Measurements from ENCODE around the gene GALNT9. TPM values are rescaled to one million over a fixed set of nuclear protein-coding genes. Genes with fewer than 3 reads are reported as not detected.
"Not testable (repeated sequence)": the region's sequence is repeated elsewhere in the genome, so short reads cannot be mapped to it uniquely, and the experiment has no call there.

GALNT9 gene
- total RNA-seq, 2 experiments from 2014 or later, result not detected

DNA sequence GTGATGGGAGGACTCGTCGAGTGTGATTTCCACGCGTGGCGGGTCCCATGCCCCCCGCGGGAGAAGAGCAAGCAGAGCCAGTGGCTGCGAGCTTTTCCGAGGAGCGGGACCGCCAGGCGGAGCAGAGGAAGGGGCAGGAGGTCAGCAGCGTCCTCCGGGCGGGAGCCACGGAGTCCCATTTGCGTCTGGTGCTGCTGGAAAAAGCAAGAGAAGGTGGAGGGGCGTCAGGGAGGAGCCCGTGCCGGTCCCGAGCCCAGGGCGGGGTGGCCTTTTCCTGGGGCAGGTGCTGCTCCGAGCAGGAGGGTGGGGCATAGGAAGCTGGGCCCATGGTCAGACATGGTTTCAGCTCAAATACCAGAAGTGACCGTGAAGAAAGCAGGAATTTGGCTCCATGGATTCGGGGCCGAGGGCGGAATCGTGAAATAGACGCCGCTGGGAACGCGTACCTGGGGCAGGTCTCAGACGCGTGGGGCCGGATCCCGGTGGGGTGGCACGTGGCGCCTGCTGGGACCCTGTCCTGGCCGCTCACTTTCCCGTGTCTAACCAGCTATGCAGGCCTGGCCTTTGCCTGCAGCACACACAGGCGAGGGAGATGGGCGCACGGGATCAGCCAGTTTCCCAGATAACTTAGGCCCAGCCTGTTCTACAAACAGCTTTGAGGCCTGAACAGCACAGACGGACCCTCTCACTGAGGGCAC is 60.0 kb downstream of the GALNT9 start:
- DNase-seq, result no peak
- H3K4me3 Mint-ChIP-seq, result no peak overlapping the region
- H3K36me3 Mint-ChIP-seq (ENCODE audit: low read depth), result no peaks in the 10 kb centered on the region
- H3K9me3 Mint-ChIP-seq, result no peaks in the 10 kb centered on the region
- CTCF ChIA-PET, result no interaction called here
- no peak overlapping the region for H3K27ac Mint-ChIP-seq
- H3K27me3 Mint-ChIP-seq, result no peaks in the 10 kb centered on the region
- POLR2A ChIA-PET, result no interaction called here
- no peaks in the 10 kb centered on the region for H3K4me1 Mint-ChIP-seq

DNA sequence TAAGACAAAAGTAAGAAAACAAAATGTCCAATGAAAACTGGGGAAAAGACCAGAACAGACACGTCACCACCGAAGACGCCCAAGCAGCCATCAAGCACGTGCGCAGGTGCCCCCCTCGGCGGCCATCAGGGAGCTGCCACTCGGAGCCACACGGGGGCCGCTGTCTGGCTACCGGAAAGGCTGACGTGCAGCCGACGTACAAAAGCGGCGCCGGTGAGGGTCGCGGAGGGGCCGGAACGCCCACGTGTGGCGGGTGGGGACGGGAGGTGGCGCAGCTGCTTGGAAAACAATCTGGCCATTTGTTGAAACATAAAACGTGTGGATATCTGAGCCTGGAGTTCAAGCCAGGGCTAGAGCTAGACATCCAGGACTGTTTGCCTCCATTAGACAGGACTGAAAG is 60.7 kb downstream of the GALNT9 start:
- H3K36me3 Mint-ChIP-seq (ENCODE audit: low read depth), result no peaks in the 10 kb centered on the region
- POLR2A ChIA-PET, result no interaction called here
- H3K27ac Mint-ChIP-seq, result no peak overlapping the region
- H3K4me3 Mint-ChIP-seq, result no peak overlapping the region
- H3K9me3 Mint-ChIP-seq, result no peaks in the 10 kb centered on the region
- no peaks in the 10 kb centered on the region for H3K27me3 Mint-ChIP-seq
- no peaks in the 10 kb centered on the region for H3K4me1 Mint-ChIP-seq
- DNase-seq, result no peak
- CTCF ChIA-PET, result no interaction called here

DNA sequence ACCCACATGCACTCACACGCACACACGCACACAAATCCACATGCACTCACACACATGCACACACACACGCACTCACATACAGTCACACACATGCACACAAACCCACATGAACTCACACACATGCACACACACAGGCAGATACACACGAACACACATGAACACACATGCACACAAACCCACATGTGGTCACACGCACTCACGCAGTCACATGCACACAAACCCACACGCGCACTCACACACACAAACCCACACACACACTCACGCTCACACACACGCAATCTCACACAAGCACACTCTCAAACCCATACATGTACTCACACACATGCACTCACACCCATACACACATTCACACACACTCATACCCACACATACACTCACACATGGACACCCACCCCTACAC is 61.5 kb downstream of the GALNT9 start:
- H3K27me3 Mint-ChIP-seq, result no peaks in the 10 kb centered on the region
- CTCF ChIA-PET, result no interaction called here
- POLR2A ChIA-PET, result no interaction called here
- no peak overlapping the region for H3K4me3 Mint-ChIP-seq
- H3K36me3 Mint-ChIP-seq (ENCODE audit: low read depth), result no peaks in the 10 kb centered on the region
- no peaks in the 10 kb centered on the region for H3K9me3 Mint-ChIP-seq
- no peaks in the 10 kb centered on the region for H3K4me1 Mint-ChIP-seq
- H3K27ac Mint-ChIP-seq, result no peak overlapping the region
- DNase-seq, result no peak

DNA sequence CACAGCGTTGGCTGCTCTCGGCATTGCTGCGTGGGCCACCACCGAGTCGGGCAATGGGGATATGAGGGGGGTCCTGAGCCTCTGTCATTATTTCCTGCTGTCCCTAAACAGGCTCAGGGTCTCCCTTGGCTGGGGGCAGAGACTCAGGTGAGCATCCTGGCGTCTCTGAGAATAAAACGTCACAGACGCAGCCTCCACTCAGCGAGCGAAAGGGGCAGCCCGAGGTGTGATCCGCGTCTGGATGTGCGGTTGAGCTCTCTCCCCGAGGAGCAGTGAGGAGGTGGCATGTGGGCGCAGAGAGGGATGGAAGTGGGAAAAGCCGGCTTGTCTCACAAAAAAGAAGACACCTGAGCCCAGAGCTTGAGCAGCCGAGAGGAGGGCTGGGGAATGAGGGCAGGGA is 62.6 kb downstream of the GALNT9 start:
- Mint-ChIP-seq H3K4me3 (no peak overlapping the region), H3K27ac (no peak overlapping the region), H3K9me3 (no peaks in the 10 kb centered on the region), H3K36me3 (ENCODE audit: low read depth) (no peaks in the 10 kb centered on the region), H3K27me3 (no peaks in the 10 kb centered on the region), H3K4me1 (no peaks in the 10 kb centered on the region)
- no peak for DNase-seq
- POLR2A ChIA-PET, result no interaction called here
- CTCF ChIA-PET, result no interaction called here

DNA sequence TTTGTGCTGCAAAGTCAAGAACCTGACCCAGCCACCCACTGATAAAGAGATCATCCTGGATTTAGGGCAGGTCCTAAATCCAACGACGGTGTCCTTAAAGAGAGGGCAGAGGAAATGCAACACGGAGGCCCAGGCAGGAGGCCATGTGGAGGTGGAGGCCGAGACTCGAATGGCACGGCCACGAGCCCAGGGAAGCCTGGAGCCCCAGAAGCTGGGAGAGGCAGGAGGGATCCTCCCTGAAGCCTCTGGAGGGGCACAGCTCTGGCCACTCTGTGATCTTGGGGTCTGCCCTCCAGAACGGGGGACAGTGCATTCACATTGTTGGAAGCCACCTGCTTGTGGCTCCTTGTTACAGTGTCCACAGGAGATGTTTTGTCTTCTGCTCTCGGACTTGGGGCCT is 63.0 kb downstream of the GALNT9 start:
- POLR2A ChIA-PET, result no interaction called here
- H3K4me1 Mint-ChIP-seq, result no peaks in the 10 kb centered on the region
- DNase-seq, result no peak
- no peaks in the 10 kb centered on the region for H3K27me3 Mint-ChIP-seq
- H3K4me3 Mint-ChIP-seq, result no peak overlapping the region
- CTCF ChIA-PET, result no interaction called here
- H3K36me3 Mint-ChIP-seq (ENCODE audit: low read depth), result no peaks in the 10 kb centered on the region
- no peak overlapping the region for H3K27ac Mint-ChIP-seq
- H3K9me3 Mint-ChIP-seq, result no peaks in the 10 kb centered on the region

DNA sequence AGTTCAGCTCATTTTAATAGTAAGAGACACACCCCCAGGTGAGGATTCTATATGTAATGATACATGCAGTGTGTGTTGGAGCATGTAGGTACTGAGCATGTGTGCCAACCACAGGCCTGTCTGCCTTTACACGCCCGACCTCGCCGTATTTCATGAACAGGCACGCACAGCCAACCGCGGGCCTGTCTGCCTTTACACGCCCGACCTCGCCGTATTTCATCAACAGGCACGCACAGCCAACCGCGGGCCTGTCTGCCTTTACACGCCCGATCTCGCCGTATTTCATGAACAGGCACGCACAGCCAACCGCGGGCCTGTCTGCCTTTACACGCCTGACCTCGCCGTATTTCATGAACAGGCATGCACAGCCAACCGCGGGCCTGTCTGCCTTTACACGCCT is 63.6 kb downstream of the GALNT9 start:
- H3K4me3 Mint-ChIP-seq; H3K4me1 Mint-ChIP-seq; CTCF ChIA-PET; H3K27ac Mint-ChIP-seq; H3K27me3 Mint-ChIP-seq; H3K9me3 Mint-ChIP-seq; DNase-seq; POLR2A ChIA-PET; H3K36me3 Mint-ChIP-seq (ENCODE audit: low read depth): not testable (repeated sequence)

DNA sequence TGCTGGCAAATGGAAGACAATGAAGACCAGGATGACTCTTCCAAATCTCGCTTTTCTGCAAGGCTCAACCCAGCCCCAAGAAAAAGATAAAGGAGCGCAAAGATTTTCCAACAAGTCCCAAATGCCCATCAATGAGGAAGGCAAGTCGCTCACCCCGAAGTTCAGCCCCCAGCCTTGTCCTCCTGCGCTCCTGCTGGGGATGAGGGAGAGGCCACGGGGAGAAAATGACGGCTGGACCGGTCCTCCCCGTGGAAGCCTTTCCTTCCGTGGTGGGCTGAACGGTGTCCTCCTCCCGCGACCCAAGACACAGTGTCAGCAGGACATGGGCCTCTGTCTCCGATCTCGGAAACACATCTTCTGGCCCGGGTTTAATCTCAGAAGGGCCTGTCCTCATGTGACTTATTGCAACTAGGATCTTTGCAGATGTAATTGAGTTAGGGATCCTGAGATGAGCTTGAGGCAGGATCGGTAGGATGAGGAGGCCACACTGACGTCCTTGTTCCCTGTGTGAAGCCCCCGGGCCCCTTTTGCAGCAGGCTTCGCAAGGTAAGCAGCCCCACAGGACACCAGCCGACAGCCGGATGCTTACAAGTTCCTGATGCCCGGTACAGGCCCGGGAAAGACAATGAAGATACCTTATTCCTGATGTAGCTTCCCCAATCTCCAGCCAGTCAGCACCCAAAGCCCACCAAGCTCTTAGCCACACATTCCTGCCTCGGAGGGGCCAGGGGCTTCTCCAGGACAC is 64.2 kb downstream of the GALNT9 start:
- H3K36me3 Mint-ChIP-seq (ENCODE audit: low read depth), result no peaks in the 10 kb centered on the region
- no peaks in the 10 kb centered on the region for H3K9me3 Mint-ChIP-seq
- ChIA-PET CTCF (no interaction called here), POLR2A (no interaction called here)
- no peaks in the 10 kb centered on the region for H3K27me3 Mint-ChIP-seq
- no peak overlapping the region for H3K27ac Mint-ChIP-seq
- no peak for DNase-seq
- no peak overlapping the region for H3K4me3 Mint-ChIP-seq
- no peaks in the 10 kb centered on the region for H3K4me1 Mint-ChIP-seq

DNA sequence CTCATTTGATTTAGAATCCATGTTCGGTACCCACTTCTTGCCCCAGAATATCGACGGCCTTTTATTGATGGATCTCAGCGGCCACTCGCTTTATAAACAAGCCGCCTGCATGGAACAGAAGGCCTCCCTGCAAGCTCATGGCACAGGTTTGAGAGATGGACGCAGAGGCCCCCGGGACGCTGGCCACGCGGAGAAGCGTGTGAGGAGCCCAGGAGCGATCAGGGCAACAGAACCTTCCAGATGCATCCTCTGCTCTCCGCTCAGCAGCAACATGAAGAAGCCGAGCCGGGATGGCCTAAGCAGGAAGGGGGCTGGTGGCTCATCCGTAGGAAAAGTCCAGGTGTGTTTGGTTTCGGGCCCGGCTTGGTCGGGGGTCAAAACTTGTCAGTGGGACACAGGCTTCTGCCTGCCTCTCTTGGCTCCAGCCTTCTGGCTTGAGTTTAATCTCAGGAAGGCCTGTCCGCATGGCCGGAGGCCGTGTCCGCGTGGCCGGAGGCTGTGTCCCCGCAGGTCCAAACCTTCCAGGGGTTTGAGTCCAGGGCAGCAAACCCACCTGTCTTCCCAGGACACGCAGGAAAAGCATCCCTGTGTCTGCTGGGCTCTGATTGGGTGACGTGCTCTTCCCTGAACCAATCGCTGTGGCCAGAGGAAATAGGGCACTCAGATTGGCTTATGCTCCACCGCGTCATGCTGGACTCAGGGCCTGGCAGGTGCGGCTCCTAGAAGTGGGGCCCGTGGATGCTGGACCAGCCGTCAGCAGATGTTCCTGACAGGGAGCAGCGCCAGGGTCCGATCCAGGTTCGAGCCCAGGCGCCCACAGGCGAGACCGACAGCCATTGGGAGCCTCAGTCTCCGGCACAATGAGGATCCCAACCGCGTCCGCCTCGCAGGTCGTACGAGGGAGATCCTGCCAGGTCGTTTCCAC is 65.0 kb downstream of the GALNT9 start:
- H3K9me3 Mint-ChIP-seq, result no peaks in the 10 kb centered on the region
- no peaks in the 10 kb centered on the region for H3K27me3 Mint-ChIP-seq
- no peaks in the 10 kb centered on the region for H3K36me3 Mint-ChIP-seq (ENCODE audit: low read depth)
- no peaks in the 10 kb centered on the region for H3K4me1 Mint-ChIP-seq
- H3K4me3 Mint-ChIP-seq, result no peak overlapping the region
- ChIA-PET POLR2A (no interaction called here), CTCF (no interaction called here)
- no peak for DNase-seq
- no peak overlapping the region for H3K27ac Mint-ChIP-seq

DNA sequence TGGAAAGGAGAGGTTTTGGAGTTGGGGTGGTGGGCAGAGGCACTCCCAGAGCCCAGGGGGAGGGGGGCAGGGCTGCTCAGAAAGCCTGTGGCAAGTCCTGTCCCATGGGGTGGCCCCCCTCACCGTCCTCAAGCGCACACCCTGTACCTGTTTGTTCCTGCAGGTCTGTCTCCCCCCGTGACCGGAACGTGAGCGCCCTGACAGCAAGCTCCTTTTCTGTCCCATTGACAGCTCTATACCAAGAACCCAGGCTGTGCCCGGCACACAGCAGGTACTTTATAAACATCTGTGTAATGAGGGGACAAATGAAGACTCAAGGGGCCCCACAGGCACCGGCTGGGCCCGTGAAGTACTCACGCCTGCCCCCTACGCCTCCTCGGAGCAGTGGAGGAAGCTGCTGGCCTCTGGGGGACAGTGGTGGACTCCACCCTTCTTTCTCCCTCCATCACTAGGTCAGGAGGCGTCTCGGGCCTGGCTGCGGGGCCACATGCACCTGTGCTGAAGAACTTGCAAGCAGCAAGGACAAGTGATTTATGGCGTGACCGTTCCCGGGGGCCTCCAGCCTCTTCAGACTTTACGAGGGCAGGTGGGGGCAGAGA is 65.8 kb downstream of the GALNT9 start:
- H3K27me3 Mint-ChIP-seq, result no peaks in the 10 kb centered on the region
- H3K9me3 Mint-ChIP-seq, result no peaks in the 10 kb centered on the region
- H3K36me3 Mint-ChIP-seq (ENCODE audit: low read depth), result no peaks in the 10 kb centered on the region
- H3K27ac Mint-ChIP-seq, result no peak overlapping the region
- no peaks in the 10 kb centered on the region for H3K4me1 Mint-ChIP-seq
- no peak for DNase-seq
- CTCF ChIA-PET, result no interaction called here
- H3K4me3 Mint-ChIP-seq, result no peak overlapping the region
- POLR2A ChIA-PET, result no interaction called here

DNA sequence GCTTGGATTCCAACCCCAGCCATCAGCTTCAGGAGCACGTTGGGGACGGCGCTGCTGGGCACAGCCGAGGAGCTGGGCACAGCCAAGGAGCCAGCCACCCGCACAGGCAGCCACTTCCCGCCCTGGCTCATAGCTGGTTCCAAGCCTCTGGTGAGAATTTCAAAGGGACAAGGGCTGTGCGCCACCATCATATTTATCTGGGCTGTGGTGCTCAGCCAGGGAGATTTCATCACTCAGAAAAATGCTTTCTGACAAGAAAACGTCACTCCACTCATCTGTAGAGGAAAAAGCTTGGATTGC is 66.4 kb downstream of the GALNT9 start:
- POLR2A ChIA-PET, result no interaction called here
- Mint-ChIP-seq H3K36me3 (ENCODE audit: low read depth) (no peaks in the 10 kb centered on the region), H3K4me3 (no peak overlapping the region), H3K27ac (no peak overlapping the region), H3K4me1 (no peaks in the 10 kb centered on the region), H3K9me3 (no peaks in the 10 kb centered on the region), H3K27me3 (no peaks in the 10 kb centered on the region)
- no peak for DNase-seq
- CTCF ChIA-PET, result no interaction called here

DNA sequence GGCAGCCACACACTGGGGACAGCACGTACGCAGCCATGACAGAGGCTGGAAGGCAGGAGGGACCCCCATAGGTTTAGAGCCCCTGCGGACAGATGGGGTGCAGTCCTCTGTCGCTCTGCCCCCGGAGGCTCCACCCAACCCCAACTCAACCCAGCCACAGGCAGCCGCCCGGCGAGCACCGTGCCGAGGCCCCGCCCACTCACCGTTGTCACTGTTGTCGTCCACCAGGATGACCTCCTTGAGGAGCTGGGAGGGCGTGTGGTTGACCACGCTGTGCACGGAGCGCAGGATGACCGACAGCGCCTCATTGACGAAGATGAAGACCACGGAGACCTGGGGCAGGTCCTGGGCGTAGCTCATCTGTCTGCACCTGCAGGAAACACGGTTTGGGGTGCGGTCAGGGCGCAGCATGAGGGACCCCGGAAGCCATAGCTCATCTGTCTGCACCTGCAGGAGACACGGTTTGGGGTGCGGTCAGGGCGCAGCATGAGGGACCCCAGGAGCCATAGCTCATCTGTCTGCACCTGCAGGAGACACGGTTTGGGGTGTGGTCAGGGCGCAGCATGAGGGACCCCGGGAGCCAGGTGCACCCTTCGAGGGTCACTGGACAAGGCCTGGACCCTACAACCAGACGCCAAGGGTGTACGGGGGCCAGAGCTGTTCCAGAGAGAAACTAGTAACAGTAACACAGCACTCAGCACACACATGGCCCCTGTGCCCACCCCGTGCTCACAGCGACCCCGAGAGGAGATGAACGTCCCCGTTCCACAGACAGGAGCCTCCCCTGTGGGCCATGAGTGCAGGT is 66.9 kb downstream of the GALNT9 start:
- CTCF ChIA-PET, result no interaction called here
- Mint-ChIP-seq H3K27ac (no peak overlapping the region), H3K4me1 (no peaks in the 10 kb centered on the region), H3K9me3 (no peaks in the 10 kb centered on the region), H3K4me3 (no peak overlapping the region), H3K36me3 (ENCODE audit: low read depth) (no peaks in the 10 kb centered on the region), H3K27me3 (no peaks in the 10 kb centered on the region)
- POLR2A ChIA-PET, result no interaction called here
- no peak for DNase-seq

DNA sequence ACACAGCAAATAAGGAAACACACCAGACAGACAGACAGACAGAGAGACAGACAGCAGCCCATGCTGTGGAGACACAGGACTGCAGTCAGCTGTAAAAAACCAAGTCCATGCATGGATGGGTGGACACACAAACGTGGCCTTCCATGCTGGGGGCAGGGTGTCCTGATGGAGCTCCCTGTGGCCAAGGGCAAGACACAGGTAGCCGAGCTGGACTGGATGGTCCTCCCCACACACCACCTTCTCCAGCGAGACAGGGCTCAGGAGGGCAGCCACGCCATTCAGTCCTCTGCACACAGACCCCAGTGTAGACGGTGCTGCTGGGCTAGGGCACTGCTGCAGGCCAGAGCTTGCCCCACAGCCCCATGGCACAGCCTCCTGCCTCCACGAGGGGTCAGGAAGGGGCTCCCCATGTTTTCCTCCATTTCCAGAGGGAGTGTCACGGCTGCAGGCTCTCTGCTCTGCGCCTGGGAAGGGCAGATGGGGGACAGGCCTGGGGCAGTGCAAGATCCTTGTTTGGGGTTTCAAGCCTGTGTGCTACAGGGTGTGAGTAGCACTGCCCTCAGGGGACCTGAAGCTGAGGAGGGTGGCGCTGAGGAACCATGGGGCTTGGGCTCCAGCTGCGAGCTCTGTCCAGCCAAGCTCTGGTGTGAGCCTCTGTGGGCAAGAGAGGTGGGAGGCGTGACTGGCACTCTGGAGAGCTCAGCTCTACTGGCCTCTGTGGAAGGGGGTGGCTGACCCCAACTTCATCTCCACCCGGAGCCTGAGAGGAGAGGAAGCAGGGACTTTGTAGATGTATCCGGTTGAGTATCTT is 67.9 kb downstream of the GALNT9 start:
- ChIA-PET POLR2A (no interaction called here), CTCF (no interaction called here)
- Mint-ChIP-seq H3K27me3 (no peaks in the 10 kb centered on the region), H3K4me3 (no peak overlapping the region), H3K27ac (no peak overlapping the region), H3K9me3 (no peaks in the 10 kb centered on the region), H3K4me1 (no peaks in the 10 kb centered on the region), H3K36me3 (ENCODE audit: low read depth) (no peaks in the 10 kb centered on the region)
- DNase-seq, result no peak

All from activated CD4-positive, alpha-beta memory T cell treated with anti-CD3 and anti-CD28 coated beads, Interleukin-2, amount 10 ng/mL, durations not matched to agents 7 days and 5 days (primary cell).